ENCODE data around the gene IGF1.

Gene IGF1

DNA sequence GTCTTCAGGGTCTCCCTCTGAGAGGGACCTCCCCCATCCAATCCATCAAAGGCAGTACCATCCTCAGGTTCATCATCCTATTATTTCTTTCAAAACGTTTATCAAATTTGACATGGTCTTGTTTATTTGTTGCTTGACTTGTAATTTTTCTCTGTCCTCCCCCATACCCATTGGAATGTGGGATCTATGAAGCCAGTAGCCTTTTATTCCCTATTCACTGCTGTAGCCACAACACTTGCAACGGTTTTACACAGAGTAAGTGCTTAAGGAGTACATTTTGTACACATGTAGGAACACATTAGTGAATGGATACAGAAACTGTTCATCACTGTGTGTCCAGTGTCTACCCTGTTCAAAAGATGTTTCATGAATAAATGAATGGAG, 41.5 kb downstream of the IGF1 start:
- no peak for DNase-seq (ENCODE audit: low spot score)
- POLR2A ChIA-PET (ENCODE audit: low non-redundant PET): no interaction called here
- no peak overlapping the region for H3K27ac ChIP-seq
- TF ChIP-seq, protein P1, sequence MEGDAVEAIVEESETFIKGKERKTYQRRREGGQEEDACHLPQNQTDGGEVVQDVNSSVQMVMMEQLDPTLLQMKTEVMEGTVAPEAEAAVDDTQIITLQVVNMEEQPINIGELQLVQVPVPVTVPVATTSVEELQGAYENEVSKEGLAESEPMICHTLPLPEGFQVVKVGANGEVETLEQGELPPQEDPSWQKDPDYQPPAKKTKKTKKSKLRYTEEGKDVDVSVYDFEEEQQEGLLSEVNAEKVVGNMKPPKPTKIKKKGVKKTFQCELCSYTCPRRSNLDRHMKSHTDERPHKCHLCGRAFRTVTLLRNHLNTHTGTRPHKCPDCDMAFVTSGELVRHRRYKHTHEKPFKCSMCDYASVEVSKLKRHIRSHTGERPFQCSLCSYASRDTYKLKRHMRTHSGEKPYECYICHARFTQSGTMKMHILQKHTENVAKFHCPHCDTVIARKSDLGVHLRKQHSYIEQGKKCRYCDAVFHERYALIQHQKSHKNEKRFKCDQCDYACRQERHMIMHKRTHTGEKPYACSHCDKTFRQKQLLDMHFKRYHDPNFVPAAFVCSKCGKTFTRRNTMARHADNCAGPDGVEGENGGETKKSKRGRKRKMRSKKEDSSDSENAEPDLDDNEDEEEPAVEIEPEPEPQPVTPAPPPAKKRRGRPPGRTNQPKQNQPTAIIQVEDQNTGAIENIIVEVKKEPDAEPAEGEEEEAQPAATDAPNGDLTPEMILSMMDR (conservative IDR thresholded peaks at IDR 0.05; ENCODE audit: low read depth): no peak
- CTCF ChIA-PET: no interaction called here

DNA sequence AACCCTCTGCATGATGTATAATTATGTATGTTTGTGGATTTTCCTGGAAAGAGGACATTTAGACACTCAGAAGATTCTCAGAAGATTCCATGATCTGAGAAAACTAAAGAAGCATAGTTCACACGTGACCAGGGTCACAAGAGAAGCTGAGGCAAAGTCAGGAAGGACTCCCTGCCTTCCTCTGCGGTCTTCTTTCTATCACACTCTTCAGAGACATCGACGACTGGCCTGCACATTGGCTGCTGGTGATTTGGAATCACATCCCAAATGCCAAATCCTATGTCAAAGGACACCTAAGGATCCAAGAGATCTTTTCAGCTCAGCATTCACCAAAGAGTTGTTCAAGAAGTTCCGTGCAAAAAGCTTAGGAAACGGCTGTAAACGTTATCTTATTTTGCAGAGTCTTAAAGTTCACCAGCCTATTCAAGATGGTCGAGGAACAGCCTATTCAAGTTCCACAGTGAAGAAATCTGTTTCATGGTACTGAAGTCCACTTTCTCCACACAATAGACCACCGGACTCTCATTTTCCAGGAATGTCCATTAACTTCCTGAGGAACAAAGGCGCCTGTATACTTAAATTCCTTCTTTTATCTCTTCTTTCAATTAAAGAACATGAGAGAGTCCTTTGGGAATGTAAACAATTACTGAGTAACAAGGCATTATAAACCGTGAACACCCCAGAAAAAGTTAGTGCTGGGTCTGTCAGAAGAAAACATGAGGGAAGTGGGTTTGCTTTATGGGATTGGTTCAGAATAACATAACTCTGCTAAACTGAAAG, 42.1 kb downstream of the IGF1 start:
- TF ChIP-seq, protein P1 (conservative IDR thresholded peaks at IDR 0.05; ENCODE audit: low read depth): no peak
- no peak for DNase-seq (ENCODE audit: low spot score)
- no peak overlapping the region for H3K27ac ChIP-seq
- ChIA-PET POLR2A (ENCODE audit: low non-redundant PET) (no interaction called here), CTCF (no interaction called here)

DNA sequence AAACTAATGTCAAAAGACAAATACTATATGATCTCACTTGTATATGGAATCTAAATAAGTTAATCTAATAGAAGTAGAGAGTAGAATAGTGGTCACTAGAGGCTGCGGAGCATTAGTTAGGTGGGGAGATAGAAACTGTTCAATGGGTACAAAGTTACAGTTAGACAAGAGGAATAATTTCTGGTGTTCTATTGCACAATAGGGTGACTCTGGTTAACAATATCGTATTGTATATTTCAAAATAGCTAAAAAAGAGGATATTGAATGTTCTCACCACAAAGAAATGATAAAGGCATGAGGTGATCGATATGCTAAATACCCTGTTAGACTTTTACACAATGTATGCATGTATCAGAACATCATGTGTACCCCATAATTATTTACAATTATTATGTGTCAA, 42.9 kb downstream of the IGF1 start:
- ChIA-PET POLR2A (ENCODE audit: low non-redundant PET) (no interaction called here), CTCF (interaction anchor here (0.7 kb wide), 1 partner anchor 155 kb away, joined by 3 read pairs; no protein-coding TSS in a partner anchor)

DNA sequence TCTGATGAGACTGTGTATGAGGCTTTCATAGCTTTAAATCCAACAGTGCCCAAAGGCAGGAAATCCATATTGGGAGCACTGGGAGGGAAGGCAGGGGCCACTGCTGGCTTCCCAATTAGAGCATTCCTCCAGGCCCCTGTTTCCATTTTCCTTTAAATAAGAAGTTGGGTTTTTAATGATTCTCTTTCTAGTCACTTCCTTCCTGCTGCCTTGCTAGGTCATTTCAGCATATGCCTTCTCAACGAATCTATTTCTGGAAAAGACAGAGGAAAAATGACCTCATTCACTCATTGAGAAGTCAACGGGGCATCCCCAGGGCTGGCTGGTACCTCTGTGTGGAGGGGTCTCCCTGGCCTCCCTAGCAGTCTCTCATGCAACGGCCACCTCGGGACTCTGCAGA, 43.5 kb downstream of the IGF1 start:
- TF ChIP-seq, protein P1 (conservative IDR thresholded peaks at IDR 0.05; ENCODE audit: low read depth): no peak
- no peak overlapping the region for H3K27ac ChIP-seq
- ChIA-PET CTCF (no interaction called here), POLR2A (ENCODE audit: low non-redundant PET) (no interaction called here)
- DNase-seq (ENCODE audit: low spot score): no peak

More for the DNA sequence above, 42.9 kb downstream of the IGF1 start:
- TF ChIP-seq, protein P1 (conservative IDR thresholded peaks at IDR 0.05; ENCODE audit: low read depth): no peak
- no peak overlapping the region for H3K27ac ChIP-seq
- DNase-seq (ENCODE audit: low spot score): no peak

DNA sequence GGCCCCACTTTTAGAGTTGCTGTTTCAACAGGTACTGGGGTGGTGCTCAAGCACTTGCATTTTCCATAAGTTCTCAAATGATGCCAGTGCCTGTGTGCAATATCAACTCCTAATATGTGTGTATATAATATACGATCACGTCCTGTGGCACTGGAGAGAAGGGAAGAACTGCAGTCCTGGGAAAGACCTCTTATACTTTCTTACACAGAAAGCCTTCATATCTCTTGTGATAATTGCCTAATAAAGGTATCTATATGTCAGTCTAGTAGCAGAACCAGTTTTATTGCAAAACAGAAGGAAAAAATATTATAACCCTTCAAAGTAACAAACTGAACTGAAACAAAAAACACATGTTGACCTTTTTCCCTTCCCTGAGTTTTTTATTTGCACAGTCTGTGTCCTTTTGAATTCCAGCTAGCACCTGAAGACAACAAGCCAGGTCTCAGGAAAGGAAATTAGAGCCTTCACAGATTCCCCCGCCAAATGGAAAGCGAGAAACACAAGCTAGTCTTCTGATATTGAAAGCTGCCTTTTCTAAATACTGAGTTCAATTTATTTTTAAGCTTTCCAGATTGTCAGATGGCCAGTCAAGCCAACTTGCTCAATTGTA, 44.4 kb downstream of the IGF1 start:
- CTCF ChIA-PET: no interaction called here

DNA sequence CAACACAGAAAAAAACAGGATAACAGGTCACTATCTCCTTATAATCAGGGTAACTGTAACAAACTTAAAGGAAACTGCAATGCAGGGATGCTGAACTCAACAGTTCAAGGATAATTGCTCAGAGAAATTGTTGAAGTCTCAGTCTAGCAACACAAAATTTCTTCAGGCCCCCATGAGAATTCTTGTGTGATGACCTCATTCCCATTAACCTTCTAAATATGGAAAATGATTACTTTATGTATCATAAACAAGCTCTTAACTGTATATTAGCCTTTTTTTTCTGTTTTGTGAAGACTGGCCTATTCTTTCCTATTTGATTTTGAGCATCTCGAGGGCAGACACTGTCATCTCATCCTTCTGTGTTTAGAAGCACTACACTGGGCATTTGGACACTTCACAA, 47.1 kb downstream of the IGF1 start:
- DNase-seq (ENCODE audit: low spot score): no peak
- CTCF ChIA-PET: no interaction called here
- POLR2A ChIA-PET (ENCODE audit: low non-redundant PET): no interaction called here
- TF ChIP-seq, protein P1 (conservative IDR thresholded peaks at IDR 0.05; ENCODE audit: low read depth): no peak
- H3K27ac ChIP-seq: no peak overlapping the region

More for the DNA sequence above, 44.4 kb downstream of the IGF1 start:
- TF ChIP-seq, protein P1 (conservative IDR thresholded peaks at IDR 0.05; ENCODE audit: low read depth): no peak
- H3K27ac ChIP-seq: no peak overlapping the region
- POLR2A ChIA-PET (ENCODE audit: low non-redundant PET): no interaction called here
- no peak for DNase-seq (ENCODE audit: low spot score)
